Measurements from ENCODE around the gene MCF2L2. TPM values are rescaled to one million over a fixed set of nuclear protein-coding genes. Genes with fewer than 3 reads are reported as not detected.

MCF2L2 gene
- total and polyA plus RNA-seq, 5 donors from 2014 or later: 2.1 to 20.7 (median 4.0) TPM

GRCh38 chr3:183134844-183135243 is 293.6 kb downstream of the MCF2L2 start:
- Mint-ChIP-seq H3K4me1 (no peaks in the 10 kb centered on the region), H3K27ac (no peak overlapping the region), H3K4me3 (no peak overlapping the region), H3K27me3 (no peaks in the 10 kb centered on the region), H3K36me3 (peaks cover 31% of the 10 kb centered on the region), H3K9me3 (peaks cover 0 to 4% (median 0%) of the 10 kb centered on the region in 7 donors)
- DNase-seq (no peak), ATAC-seq (ENCODE audit: low read depth in 2 of 2) (no peak)
- Histone ChIP-seq H3K9me3 (ENCODE audit: control insufficient read depth in 2 of 2, low read length in 2 of 2) (peaks cover under 1% of the 10 kb centered on the region in 2 experiments), H3K36me3 (ENCODE audit: control insufficient read depth, insufficient read depth, low read length) (peaks cover 2% of the 10 kb centered on the region), H3K27me3 (ENCODE audit: control insufficient read depth, insufficient read depth, low read length) (no peaks in the 10 kb centered on the region), H3K27ac (ENCODE audit: insufficient read depth, low read length, poor library complexity, severe bottlenecking) (no peak overlapping the region), H3K4me1 (ENCODE audit: control insufficient read depth, insufficient read depth, low read length, poor library complexity, severe bottlenecking) (no peaks in the 10 kb centered on the region), H3K4me3 (ENCODE audit: low read depth, low read length) (no peak overlapping the region)

GRCh38 chr3:183132409-183132808 is 296.0 kb downstream of the MCF2L2 start:
- Mint-ChIP-seq H3K27ac (no peak overlapping the region), H3K4me3 (no peak overlapping the region), H3K36me3 (peaks cover 36% of the 10 kb centered on the region), H3K4me1 (no peaks in the 10 kb centered on the region), H3K27me3 (no peaks in the 10 kb centered on the region), H3K9me3 (peaks cover 4 to 11% (median 9%) of the 10 kb centered on the region in 7 donors)
- ATAC-seq (ENCODE audit: low read depth in 2 of 2) (no peak), DNase-seq (no peak)
- Histone ChIP-seq H3K36me3 (ENCODE audit: control insufficient read depth, insufficient read depth, low read length) (peaks cover 2% of the 10 kb centered on the region), H3K27ac (ENCODE audit: insufficient read depth, low read length, poor library complexity, severe bottlenecking) (no peak overlapping the region), H3K9me3 (ENCODE audit: control insufficient read depth in 2 of 2, low read length in 2 of 2) (peaks cover 10 to 13% of the 10 kb centered on the region in 2 experiments), H3K4me3 (ENCODE audit: low read depth, low read length) (no peak overlapping the region), H3K4me1 (ENCODE audit: control insufficient read depth, insufficient read depth, low read length, poor library complexity, severe bottlenecking) (no peaks in the 10 kb centered on the region), H3K27me3 (ENCODE audit: control insufficient read depth, insufficient read depth, low read length) (no peaks in the 10 kb centered on the region)

DNA sequence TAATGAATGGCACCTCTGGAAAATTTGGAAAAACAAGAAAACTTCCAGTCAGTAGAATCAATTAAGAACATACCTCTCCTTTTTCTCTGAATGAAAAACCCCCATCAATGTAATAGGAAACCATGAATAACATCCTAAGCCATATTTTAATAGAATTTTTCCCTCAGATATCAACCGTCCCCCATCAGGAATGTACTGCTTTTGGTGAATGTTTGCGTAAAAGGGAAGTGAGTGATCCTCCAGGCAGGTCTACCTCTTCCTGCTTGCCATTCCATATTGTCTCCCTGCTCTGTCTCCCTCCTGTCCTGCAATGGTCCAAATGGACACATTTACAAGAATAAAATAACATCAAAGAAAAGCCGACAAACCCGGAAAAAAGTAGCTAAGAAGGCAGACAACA is 296.7 kb downstream of the MCF2L2 start:
- Mint-ChIP-seq H3K4me1 (no peaks in the 10 kb centered on the region), H3K27me3 (no peaks in the 10 kb centered on the region), H3K27ac (no peak overlapping the region), H3K36me3 (peaks cover 36% of the 10 kb centered on the region), H3K4me3 (no peak overlapping the region), H3K9me3 (peaks cover 4 to 11% (median 9%) of the 10 kb centered on the region in 7 donors)
- no peak for ATAC-seq (ENCODE audit: low read depth in 2 of 2)
- Histone ChIP-seq H3K9me3 (ENCODE audit: control insufficient read depth in 2 of 2, low read length in 2 of 2) (peaks cover 10 to 13% of the 10 kb centered on the region in 2 experiments), H3K4me3 (ENCODE audit: low read depth, low read length) (no peak overlapping the region), H3K27me3 (ENCODE audit: control insufficient read depth, insufficient read depth, low read length) (no peaks in the 10 kb centered on the region), H3K27ac (ENCODE audit: insufficient read depth, low read length, poor library complexity, severe bottlenecking) (no peak overlapping the region), H3K4me1 (ENCODE audit: control insufficient read depth, insufficient read depth, low read length, poor library complexity, severe bottlenecking) (no peaks in the 10 kb centered on the region), H3K36me3 (ENCODE audit: control insufficient read depth, insufficient read depth, low read length) (peaks cover 2% of the 10 kb centered on the region)
- DNase-seq: no peak

- Mint-ChIP-seq H3K27ac (no peak overlapping the region), H3K27me3 (no peaks in the 10 kb centered on the region), H3K4me3 (no peak overlapping the region), H3K4me1 (no peaks in the 10 kb centered on the region), H3K9me3 (peaks cover 4 to 11% (median 9%) of the 10 kb centered on the region in 7 donors), H3K36me3 (peaks cover 36% of the 10 kb centered on the region)
- H3K27ac ChIP-seq (ENCODE audit: insufficient read depth, low read length, poor library complexity, severe bottlenecking): no peak overlapping the region
- H3K9me3 ChIP-seq (ENCODE audit: control insufficient read depth in 2 of 2, low read length in 2 of 2): peaks cover 10 to 13% of the 10 kb centered on the region in 2 experiments
- no peak for ATAC-seq (ENCODE audit: low read depth in 2 of 2)
- no peak overlapping the region for H3K4me3 ChIP-seq (ENCODE audit: low read depth, low read length)
- H3K4me1 ChIP-seq (ENCODE audit: control insufficient read depth, insufficient read depth, low read length, poor library complexity, severe bottlenecking): no peaks in the 10 kb centered on the region
- DNase-seq: no peak
- peaks cover 2% of the 10 kb centered on the region for H3K36me3 ChIP-seq (ENCODE audit: control insufficient read depth, insufficient read depth, low read length)
- H3K27me3 ChIP-seq (ENCODE audit: control insufficient read depth, insufficient read depth, low read length): no peaks in the 10 kb centered on the region
Measured at GRCh38 chr3:183131186-183131725, 297.2 kb downstream of the MCF2L2 start.

DNA sequence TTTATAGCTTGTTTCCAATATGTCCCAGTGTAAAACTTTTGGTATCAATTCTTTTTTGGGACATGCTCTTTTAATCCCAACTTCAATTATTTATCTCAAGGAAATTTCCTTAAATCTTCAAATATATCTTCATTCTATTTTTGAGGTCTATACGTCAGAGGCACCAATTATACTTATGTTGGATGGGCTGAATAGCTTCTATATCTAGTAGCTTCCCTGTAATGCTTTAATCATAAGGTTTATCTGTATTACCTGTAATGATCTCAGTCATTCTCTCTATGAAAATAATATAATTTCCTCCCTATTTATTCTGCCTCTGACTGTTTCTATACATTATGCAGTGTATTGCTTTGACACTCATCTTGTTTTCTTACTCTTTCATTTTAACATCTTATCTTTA is 299.2 kb downstream of the MCF2L2 start:
- Histone ChIP-seq H3K9me3 (ENCODE audit: control insufficient read depth in 2 of 2, low read length in 2 of 2) (peaks cover 10 to 13% of the 10 kb centered on the region in 2 experiments), H3K4me1 (ENCODE audit: control insufficient read depth, insufficient read depth, low read length, poor library complexity, severe bottlenecking) (no peaks in the 10 kb centered on the region), H3K27me3 (ENCODE audit: control insufficient read depth, insufficient read depth, low read length) (no peaks in the 10 kb centered on the region), H3K36me3 (ENCODE audit: control insufficient read depth, insufficient read depth, low read length) (no peaks in the 10 kb centered on the region), H3K27ac (ENCODE audit: insufficient read depth, low read length, poor library complexity, severe bottlenecking) (no peak overlapping the region), H3K4me3 (ENCODE audit: low read depth, low read length) (no peak overlapping the region)
- H3K27me3 Mint-ChIP-seq: no peaks in the 10 kb centered on the region
- H3K36me3 Mint-ChIP-seq: peaks cover 29% of the 10 kb centered on the region
- H3K4me3 Mint-ChIP-seq: no peak overlapping the region
- H3K4me1 Mint-ChIP-seq: peaks cover 0 to 4% (median 0%) of the 10 kb centered on the region in 4 donors
- DNase-seq (no peak), ATAC-seq (ENCODE audit: low read depth in 2 of 2) (no peak)
- no peak overlapping the region for H3K27ac Mint-ChIP-seq
- H3K9me3 Mint-ChIP-seq: peaks cover 4 to 11% (median 10%) of the 10 kb centered on the region in 7 donors

DNA sequence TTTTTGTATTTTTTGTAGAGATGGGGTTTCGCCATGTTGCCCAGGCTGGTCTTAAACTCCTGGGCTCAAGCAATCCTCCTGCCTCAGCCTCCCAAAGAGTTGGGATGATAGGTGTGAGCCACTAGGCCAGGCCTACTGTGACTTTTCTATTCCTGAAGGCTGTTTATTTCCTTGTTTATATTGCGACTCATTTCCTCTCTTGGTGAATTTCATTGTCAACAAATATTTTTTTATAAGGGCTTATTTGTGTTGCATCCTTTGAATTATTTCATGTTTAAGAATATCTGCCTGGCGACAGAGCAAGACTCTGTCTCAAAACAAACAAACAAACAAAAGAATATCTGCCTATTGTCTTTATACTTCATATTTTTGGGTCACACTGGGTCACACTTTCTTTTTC is 299.7 kb downstream of the MCF2L2 start:
- peaks cover 10 to 13% of the 10 kb centered on the region in 2 experiments for H3K9me3 ChIP-seq (ENCODE audit: control insufficient read depth in 2 of 2, low read length in 2 of 2)
- Mint-ChIP-seq H3K4me1 (peaks cover 0 to 4% (median 0%) of the 10 kb centered on the region in 4 donors), H3K9me3 (peaks cover 4 to 11% (median 9%) of the 10 kb centered on the region in 7 donors), H3K36me3 (peaks cover 28% of the 10 kb centered on the region), H3K27me3 (no peaks in the 10 kb centered on the region), H3K27ac (no peak overlapping the region), H3K4me3 (no peak overlapping the region)
- no peak for ATAC-seq (ENCODE audit: low read depth in 2 of 2)
- H3K36me3 ChIP-seq (ENCODE audit: control insufficient read depth, insufficient read depth, low read length): no peaks in the 10 kb centered on the region
- DNase-seq: no peak
- H3K27me3 ChIP-seq (ENCODE audit: control insufficient read depth, insufficient read depth, low read length): no peaks in the 10 kb centered on the region
- H3K27ac ChIP-seq (ENCODE audit: insufficient read depth, low read length, poor library complexity, severe bottlenecking): no peak overlapping the region
- H3K4me1 ChIP-seq (ENCODE audit: control insufficient read depth, insufficient read depth, low read length, poor library complexity, severe bottlenecking): no peaks in the 10 kb centered on the region
- no peak overlapping the region for H3K4me3 ChIP-seq (ENCODE audit: low read depth, low read length)

Other genes starting within 250 kb of the MCF2L2 start
- 2.2 TPM for gene B3GNT5, start 175.4 kb downstream of the MCF2L2 start, total RNA-seq
- under 1 TPM; 0.23 to 0.47 (median 0.34) TPM for gene B3GNT5, start 175.4 kb downstream of the MCF2L2 start, polyA plus RNA-seq
- gene KLHL6, start 127.1 kb upstream of the MCF2L2 start, total RNA-seq: 48.2 TPM
- 10 to 100 TPM; 17.8 to 21.8 (median 19.3) TPM for gene KLHL6, start 127.1 kb upstream of the MCF2L2 start, polyA plus RNA-seq
- 144 TPM for gene KLHL24, start 207.0 kb upstream of the MCF2L2 start, total RNA-seq
- 10 to 100 TPM; 37.0 to 72.4 (median 62.9) TPM for gene KLHL24, start 207.0 kb upstream of the MCF2L2 start, polyA plus RNA-seq